LNCaP clone FGC (cell line): ENCODE measurements around the gene ARSJ.

Experiments used
- DNase-seq: peaks from one replicate; pipeline ENCODE4 v3.0.0-alpha.2; 2011; ENCODE audit warnings: low read depth
- H3K4me3 ChIP-seq: 2 replicates; pipeline ENCODE4 v1.5.1; 2011; ENCODE audit warnings: mild to moderate bottlenecking, low read depth, low read length, control low read depth
- CTCF ChIP-seq: IDR thresholded peaks from 2 replicates; pipeline ENCODE4 v1.5.1; 2012; ENCODE audit warnings: mild to moderate bottlenecking; ENCODE audit not compliant: control insufficient read depth, insufficient read depth; ENCODE audit errors: extremely low read depth

Gene ARSJ

GRCh38 chr4:113901994-113902787 is 77.3 kb downstream of the ARSJ start:
- peak; percentile 97 for DNase-seq
- peak; percentile 84 for TF ChIP-seq CTCF
- peak overlapping the region; percentile 38 for H3K4me3 ChIP-seq

GRCh38 chr4:113899271-113900070 is 80.0 kb downstream of the ARSJ start:
- TF ChIP-seq CTCF: no peak
- no peak overlapping the region for H3K4me3 ChIP-seq
- no peak for DNase-seq

GRCh38 chr4:113893546-113893945 is 85.9 kb downstream of the ARSJ start:
- no peak overlapping the region for H3K4me3 ChIP-seq
- no peak for DNase-seq
- TF ChIP-seq CTCF: peak; percentile 40; the same call in 1 of the 2 replicates

GRCh38 chr4:113888006-113888405 is 91.4 kb downstream of the ARSJ start:
- no peak for DNase-seq
- no peak for TF ChIP-seq CTCF
- H3K4me3 ChIP-seq: no peak overlapping the region

GRCh38 chr4:113885291-113885690 is 94.2 kb downstream of the ARSJ start:
- no peak overlapping the region for H3K4me3 ChIP-seq
- DNase-seq: no peak
- no peak for TF ChIP-seq CTCF

GRCh38 chr4:113884655-113885054 is 94.8 kb downstream of the ARSJ start:
- H3K4me3 ChIP-seq: no peak overlapping the region
- no peak for DNase-seq
- no peak for TF ChIP-seq CTCF
